Lung (tissue), 12 donors: ENCODE data around the gene COPG2. TPM values are rescaled to one million over a fixed set of nuclear protein-coding genes. Genes with fewer than 3 reads are reported as not detected.

ENCODE experiments used
- ATAC-seq: fragments of 200-7000 bp; cut with Tn5 transposase; one replicate; pipeline ENCODE4 v1.9.1; 2020; ENCODE audit warnings: moderate number of reproducible peaks; ENCODE audit not compliant: insufficient read depth, low FRiP score
- DNase-seq, 3 donors: peaks; one replicate each; pipeline ENCODE4 v3.0.0-alpha.2; 2013 to 2017
- H3K27ac ChIP-seq, 2 donors: one replicate each; pipeline ENCODE4 v1.5.1; 2013; ENCODE audit warnings: mild to moderate bottlenecking in 2 of 2, moderate library complexity in 2 of 2, control low read depth in 1 of 2, inconsistent platforms in 1 of 2, low read depth in 1 of 2, low read length in 1 of 2
- H3K27me3 ChIP-seq, 3 donors: one replicate each; pipeline ENCODE4 v1.5.1; 2013; ENCODE audit warnings: low read length in 2 of 3; ENCODE audit not compliant: control insufficient read depth in 3 of 3, insufficient read depth in 3 of 3
- H3K36me3 ChIP-seq, 4 donors: one replicate each; pipeline ENCODE4 v1.5.1; 2013; ENCODE audit warnings: low read length in 4 of 4, mild to moderate bottlenecking in 1 of 4, moderate library complexity in 1 of 4; ENCODE audit not compliant: control insufficient read depth in 4 of 4, insufficient read depth in 4 of 4
- H3K4me1 ChIP-seq, 5 donors: one replicate each; pipeline ENCODE4 v1.5.1; 2013; ENCODE audit warnings: low read length in 5 of 5, mild to moderate bottlenecking in 2 of 5, moderate library complexity in 1 of 5; ENCODE audit not compliant: control insufficient read depth in 5 of 5, insufficient read depth in 5 of 5
- H3K4me3 ChIP-seq: one replicate; pipeline ENCODE4 v1.5.1; 2013; ENCODE audit warnings: mild to moderate bottlenecking, control low read depth, moderate library complexity
- H3K9ac ChIP-seq, 2 donors: one replicate each; pipeline ENCODE4 v1.5.1; 2013; ENCODE audit warnings: low read length in 2 of 2, control low read depth in 1 of 2; ENCODE audit not compliant: insufficient read depth in 1 of 2
- H3K9me3 ChIP-seq, 4 donors: one replicate each; pipeline ENCODE4 v1.5.1; 2013; ENCODE audit warnings: low read length in 3 of 4, mild to moderate bottlenecking in 1 of 4, moderate library complexity in 1 of 4; ENCODE audit not compliant: control insufficient read depth in 4 of 4, insufficient read depth in 3 of 4
- CTCF ChIP-seq: IDR thresholded peaks from 2 replicates; pipeline ENCODE4 v1.5.1; 2012; ENCODE audit warnings: mild to moderate bottlenecking; ENCODE audit errors: control extremely low read depth, extremely low read depth
- WGBS, 2 donors: extraction: QIAGEN DNeasy Blood & Tissue Kit; methylation state at CpG; one replicate each; pipeline ENCODE4 v1.1.7; 2013; 5-methylcytosine and 5-hydroxymethylcytosine counted together
- polyA plus RNA-seq, 2 donors: library from polyadenylated mRNA; stranded (reverse); fragments of 200-250 nt; gene quantifications; one replicate each; pipeline ENCODE4 v1.2.1, GENCODE V29; 2013
- total RNA-seq, 2 donors: library from RNA; depleted of rRNA in 1 of 2; stranded (reverse); fragments of >200 nt in 1 of 2; gene quantifications; one replicate each; pipeline ENCODE4 v1.2.1, GENCODE V29; 2014 to 2021
- donor health status: control.
- donor health status: control.
- donor health status: Bipolar disorder and iron deficiency.
- donor health status: healthy.
- donor health status: DM: yes; HTN: yes; CAD: no.

The COPG2 gene
- total and polyA plus RNA-seq, 4 donors, result 8.9 to 29.3 (median 16.8) TPM

GRCh38 chr7:130559184-130559583 lies 109.4 kb downstream of the COPG2 start:
- Histone ChIP-seq H3K4me1 (no peaks in the 10 kb centered on the region), H3K36me3 (peaks cover 0 to 10% (median 6%) of the 10 kb centered on the region in 4 donors), H3K9ac (no peak overlapping the region), H3K27ac (peak overlapping the region in 1 of 2 donors; percentile 23), H3K9me3 (peaks cover 0 to 3% (median under 1%) of the 10 kb centered on the region in 4 donors), H3K27me3 (no peaks in the 10 kb centered on the region), H3K4me3 (no peak overlapping the region)
- ATAC-seq, result no peak
- DNase-seq, result no peak
- no peak for TF ChIP-seq CTCF
- 99 to 100% methylated on average over 2 of the region's 2 CpGs for WGBS, 2 donors

DNA sequence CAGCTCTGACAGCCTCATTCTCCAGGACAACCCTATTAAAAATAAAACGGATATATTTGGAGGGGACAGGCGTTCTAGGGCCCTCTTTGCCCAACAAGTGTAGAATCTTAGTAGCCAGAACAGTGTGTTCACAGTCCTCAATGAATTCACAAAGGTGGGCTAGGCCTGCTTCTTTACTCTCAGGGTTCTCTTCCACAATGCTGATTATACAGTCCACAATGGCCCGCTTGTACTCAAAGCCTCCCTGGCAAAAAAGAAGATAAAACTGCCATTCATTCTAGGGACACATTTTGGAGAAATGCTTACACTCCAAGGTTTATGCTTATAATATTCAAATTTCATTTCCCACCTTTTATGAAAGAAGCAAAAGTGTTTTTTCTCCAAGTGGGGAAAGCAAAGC lies 114.1 kb downstream of the COPG2 start:
- peaks cover 0 to 12% (median 3%) of the 10 kb centered on the region in 4 donors for H3K36me3 ChIP-seq
- peaks cover 0 to 2% (median 0%) of the 10 kb centered on the region in 5 donors for H3K4me1 ChIP-seq
- H3K4me3 ChIP-seq, result no peak overlapping the region
- no peak for TF ChIP-seq CTCF
- ATAC-seq (no peak), DNase-seq (no peak)
- no peaks in the 10 kb centered on the region for H3K27me3 ChIP-seq
- WGBS, 2 donors, result 92 to 95% methylated on average over 3 of the region's 3 CpGs
- peaks cover 0 to 3% (median 0%) of the 10 kb centered on the region in 4 donors for H3K9me3 ChIP-seq
- H3K9ac ChIP-seq, result no peak overlapping the region
- H3K27ac ChIP-seq, result no peak overlapping the region

DNA sequence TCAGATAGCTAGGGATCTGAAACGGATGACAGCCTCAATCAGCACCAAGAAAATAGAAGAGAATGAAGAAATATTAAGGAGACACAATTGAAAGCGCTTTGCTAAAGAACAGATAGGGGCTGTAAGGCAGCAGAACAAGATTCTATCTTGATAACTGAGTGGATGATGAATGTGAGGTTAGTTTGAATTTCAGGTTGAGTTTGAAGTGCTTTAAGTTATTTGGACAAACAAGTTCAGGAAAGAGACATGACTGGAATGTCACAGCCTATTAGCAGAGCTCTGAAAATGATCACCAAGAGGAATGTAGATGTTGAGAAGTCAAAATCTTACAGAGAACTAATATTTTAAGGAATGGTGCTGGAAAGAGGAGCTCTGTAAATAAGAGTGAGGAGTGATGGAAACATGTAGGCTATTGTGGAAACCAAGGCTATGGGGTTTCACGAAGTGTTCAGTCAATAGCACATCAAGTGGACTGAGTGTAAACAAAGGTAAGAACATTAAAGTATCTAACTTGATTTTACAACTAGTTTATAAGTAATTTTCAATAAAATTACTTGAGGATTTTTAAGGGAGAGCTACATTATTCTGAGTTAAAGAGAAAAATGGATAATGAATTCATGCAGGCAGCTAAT lies 115.0 kb downstream of the COPG2 start:
- DNase-seq, result peak in 2 of 3 donors; percentile 18 to 24
- WGBS, 2 donors, result 71 to 90% methylated on average over 3 of the region's 3 CpGs
- no peak for ATAC-seq

More for the DNA sequence above, 115.0 kb downstream of the COPG2 start:
- Histone ChIP-seq H3K27me3 (no peaks in the 10 kb centered on the region), H3K9ac (no peak overlapping the region), H3K9me3 (no peaks in the 10 kb centered on the region), H3K36me3 (peaks cover 0 to 12% (median under 1%) of the 10 kb centered on the region in 4 donors), H3K4me1 (peaks cover 0 to 2% (median 0%) of the 10 kb centered on the region in 5 donors), H3K27ac (no peak overlapping the region), H3K4me3 (no peak overlapping the region)
- no peak for TF ChIP-seq CTCF
